ENCODE measurements around the gene NRF1.

- TF ChIP-seq POLR2A (IDR thresholded peaks at IDR 0.05; ENCODE audit: low read depth, low read length) (no peak), TAF1 (IDR thresholded peaks at IDR 0.05; ENCODE audit: low read depth, low read length) (no peak), POLR2AphosphoS5 (IDR thresholded peaks at IDR 0.05; ENCODE audit: low read depth, low read length) (no peak), POU2F2 (IDR thresholded peaks at IDR 0.05; ENCODE audit: low read depth, low read length) (no peak), SPI1 (IDR thresholded peaks at IDR 0.05; ENCODE audit: low read depth, low read length) (no peak), PAX5 (IDR thresholded peaks at IDR 0.05; ENCODE audit: insufficient read depth, low read length, severe bottlenecking) (no peak)
Observed at GRCh38 chr7:129750501-129750900, 139.0 kb downstream of the NRF1 start.
